ENCODE data around the gene MARVELD1.
"Not testable (repeated sequence)": the region's sequence is repeated elsewhere in the genome, so short reads cannot be mapped to it uniquely, and the experiment has no call there.

MARVELD1 gene

DNA sequence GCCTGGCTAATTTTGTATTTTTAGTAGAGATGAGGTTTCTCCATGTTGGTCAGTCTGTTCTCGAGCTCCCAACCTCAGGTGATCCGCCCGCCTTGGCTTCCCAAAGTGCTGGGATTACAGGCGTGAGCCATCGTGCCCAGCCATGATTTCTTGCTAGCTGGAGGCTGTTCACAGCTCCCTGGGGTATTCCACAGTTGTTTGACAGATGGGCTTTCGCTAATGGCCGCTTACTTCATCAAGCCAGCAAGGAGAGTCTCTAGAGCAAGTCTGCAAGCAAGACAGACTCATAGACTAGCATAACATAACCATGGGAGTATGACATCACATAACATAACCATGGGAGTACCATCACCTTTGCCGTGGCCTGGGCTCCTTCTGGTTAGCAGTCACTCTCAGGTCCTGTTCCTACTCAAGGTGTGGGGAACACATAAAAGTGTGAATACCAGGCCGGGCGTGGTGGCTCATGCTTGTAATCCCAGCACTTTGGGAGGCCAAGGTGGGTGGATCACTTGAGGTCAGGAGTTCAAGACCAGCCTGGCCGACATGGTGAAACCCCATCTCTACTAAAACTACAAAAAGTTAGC is 15.4 kb upstream of the MARVELD1 start:
- DNase-seq, result not testable (repeated sequence)

DNA sequence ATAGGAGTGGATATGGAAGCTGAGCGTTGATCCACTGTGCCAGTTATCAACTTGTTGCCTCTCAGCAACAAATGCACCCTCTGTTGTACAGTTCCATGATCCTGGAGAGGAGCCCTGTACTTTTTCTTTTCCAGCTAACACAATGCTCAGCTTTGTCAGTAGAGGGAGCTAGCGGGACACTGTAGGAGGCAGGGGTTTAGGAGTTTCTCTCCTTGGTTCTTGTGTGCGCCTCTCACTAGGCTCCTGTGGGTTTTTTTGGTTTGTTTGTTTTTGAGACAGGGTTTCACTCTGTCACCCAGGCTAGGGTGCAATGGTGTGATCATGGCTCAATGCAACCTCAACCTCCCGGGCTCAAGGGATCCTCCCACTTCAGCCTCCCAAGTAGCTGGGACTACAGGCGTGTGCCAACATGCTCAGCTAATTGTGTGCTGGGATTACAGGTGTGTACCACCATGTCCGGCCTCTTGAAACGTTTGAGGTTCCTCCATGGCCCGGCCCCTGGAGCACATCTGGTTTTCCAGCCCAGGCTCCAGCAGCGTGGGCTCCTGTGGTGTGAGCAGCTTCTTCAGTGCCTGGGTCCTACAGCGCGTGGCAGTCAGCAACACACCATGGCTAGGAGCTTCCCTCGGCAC is 12.0 kb upstream of the MARVELD1 start:
- peak; percentile 37 for DNase-seq

DNA sequence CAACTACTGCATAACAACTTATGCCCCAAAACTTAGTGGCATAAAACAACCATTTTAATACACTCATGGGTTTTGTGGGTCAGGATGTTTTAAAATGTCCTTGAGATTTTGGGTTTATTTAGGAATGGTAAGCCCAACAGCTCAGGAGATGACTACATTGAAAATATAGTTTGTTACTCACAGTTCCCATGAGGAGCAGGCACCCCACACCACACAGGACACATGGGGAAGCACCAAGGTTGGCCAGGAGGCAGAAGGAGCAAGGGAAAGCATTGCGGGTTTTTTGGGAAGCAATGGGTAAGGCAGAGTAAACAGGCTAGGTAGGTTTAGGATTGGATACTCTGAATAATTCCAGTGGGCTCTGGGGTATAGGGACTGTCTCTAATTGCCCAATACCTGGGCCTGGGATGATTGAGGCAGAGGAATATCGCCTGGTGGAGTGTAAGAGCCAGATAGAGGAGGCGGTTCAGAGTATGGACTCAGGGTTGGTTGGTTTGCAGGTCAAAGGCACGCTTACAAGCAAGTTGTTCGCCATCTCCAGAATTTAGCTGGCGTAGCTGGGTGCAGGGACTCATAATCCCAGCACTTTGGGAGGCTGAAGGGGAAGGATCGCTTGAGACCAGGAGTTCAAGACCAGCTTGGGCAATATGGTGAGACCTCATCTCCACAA is 10.0 kb upstream of the MARVELD1 start:
- DNase-seq, result no peak

DNA sequence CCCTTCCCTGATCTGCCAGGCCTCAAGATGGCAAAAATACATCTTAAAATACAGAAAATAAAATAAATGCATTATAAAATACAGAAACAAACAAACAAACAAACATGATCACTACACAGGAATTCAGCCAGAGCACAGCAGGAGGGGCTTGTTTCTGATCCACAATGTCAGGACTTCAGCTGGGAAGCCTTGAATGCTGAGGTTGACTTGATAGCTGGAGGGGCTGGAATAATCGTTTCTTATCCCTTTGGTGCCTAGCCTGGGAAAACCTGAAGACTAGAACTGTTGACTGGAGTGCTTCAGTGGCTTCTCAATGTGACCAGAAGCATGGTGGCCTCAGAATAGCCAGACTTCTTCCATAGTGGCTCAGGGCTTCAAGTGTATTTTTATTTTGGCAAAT is 9.2 kb upstream of the MARVELD1 start:
- no peak for DNase-seq

DNA sequence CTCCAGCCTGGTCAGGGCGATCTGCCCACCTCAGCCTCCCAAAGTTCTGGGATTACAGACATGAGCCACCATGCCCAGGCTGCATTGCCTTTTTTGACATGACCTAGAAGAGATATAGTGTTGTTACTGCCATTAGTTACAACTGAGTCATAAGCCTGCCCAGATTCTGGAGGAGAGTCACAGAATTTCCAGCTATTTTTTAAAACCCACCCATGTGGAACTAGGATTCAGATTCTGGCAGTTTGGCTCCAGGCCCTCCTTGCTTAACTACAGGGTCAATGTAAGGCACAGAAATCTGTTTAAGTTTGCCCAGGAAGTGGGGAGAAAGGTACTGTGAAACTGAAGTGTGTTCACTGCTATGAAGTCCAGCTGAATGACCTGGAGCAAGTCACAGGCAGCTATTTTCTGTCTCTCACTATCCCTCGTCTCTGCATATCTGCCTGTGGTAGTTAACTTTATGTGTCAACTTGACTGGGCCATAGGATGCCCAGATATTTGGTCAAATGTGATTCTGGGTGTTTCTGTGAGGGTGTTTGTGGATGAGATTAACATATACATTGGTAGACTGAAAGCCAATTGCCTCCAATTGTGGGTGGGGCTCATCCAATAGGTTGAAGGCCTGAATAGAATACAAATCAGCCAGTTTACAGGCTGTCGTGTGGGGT is 8.4 kb upstream of the MARVELD1 start:
- DNase-seq, result no peak

DNA sequence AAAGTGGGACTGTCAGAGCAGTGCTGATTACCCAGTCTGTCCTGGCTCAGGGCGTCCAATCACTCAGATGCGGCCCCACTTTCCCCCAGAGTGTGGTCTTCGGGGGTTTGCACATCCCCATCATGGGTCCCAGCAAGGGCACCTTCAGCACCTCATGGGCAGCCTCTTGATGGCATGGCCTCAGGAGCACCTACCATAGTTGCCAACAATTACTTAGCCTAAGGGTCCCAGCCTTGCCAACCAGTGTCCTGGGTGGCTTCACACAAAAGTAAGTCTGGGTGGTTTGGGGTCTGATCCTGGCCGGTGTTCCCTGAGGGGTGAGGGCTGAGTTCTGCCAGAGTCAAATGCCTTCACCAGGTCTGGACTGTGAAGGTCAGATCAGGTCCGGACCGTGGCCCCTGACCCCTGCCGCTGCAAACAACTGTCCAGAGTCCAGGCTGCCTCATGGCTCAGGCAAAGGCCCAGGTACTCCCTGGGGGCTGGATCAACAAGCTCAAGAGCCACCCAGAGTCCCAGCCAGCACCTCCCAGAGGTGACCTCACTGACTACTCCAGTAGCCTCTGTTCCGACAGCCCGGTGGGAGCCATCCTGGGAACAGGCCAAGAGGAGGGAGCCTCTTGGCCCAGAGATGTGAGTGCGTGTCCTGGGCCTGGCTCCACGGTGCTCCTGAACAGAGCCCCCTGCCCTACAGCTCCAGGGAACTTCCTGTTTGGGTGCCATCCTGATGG is 6.2 kb upstream of the MARVELD1 start:
- no peak for DNase-seq

DNA sequence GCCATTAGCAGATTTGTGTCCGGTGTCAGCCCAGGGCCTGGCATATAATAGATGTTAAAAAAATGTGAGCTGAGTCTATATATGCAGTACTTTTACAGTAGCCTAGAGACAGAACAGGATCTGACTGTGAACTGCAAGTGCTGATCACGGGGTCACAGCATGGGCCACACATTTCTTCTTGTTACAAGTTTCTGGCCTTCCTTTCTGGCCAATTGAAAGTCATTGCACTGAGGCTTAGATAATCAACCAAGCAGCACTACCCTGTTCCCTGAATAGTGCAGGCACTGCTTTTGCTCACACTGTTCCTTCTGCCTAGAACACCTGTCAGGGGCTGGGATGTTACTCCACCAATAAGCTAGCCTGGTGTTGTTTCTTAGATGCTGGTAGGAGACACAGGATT is 5.4 kb upstream of the MARVELD1 start:
- DNase-seq, result no peak

DNA sequence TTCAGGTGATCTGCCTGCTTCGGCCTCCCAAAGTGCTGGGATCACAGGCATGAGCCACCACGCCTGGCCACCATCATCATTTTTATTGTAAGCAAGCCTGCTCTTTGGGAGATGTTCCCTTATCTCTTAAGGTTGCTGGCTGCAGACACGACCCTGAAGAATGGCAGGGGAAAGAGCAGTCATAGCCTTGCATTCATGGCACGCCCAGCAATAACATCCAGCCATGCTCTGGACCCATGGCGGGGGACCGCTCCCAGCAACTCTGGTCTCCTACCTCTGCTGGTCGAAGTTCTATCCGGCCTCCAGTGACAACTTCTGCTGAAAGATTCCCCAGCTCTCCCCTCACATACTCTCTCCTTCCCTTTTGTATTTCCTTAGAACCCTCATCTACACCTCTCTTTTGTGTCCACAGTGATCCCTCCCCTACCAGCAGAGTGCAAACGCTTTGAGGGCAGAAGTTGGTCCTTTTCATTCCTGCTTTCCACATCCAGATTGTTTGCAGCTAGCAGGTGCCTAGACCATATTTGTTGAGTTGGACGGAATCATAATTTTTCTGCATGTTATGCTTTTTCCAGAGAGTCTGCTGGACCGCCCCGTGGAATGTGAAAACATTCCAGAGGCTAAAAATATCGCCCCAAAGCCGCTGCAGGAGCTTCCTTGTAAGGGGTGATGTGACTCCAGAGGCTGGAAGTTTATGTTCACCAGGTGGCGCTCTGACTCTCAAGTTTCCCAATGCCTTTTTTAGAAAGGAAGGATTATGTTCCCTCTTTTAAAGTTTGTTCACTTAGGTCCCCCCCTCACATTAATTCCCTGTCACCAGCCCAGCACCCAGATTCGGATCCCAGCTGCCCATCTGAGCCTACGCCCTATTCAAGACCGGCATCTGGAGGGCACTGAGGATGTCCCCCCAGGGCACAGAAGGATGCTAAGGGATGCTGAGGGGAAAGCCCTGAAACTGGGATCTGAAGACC is 4.3 kb upstream of the MARVELD1 start:
- no peak for DNase-seq

DNA sequence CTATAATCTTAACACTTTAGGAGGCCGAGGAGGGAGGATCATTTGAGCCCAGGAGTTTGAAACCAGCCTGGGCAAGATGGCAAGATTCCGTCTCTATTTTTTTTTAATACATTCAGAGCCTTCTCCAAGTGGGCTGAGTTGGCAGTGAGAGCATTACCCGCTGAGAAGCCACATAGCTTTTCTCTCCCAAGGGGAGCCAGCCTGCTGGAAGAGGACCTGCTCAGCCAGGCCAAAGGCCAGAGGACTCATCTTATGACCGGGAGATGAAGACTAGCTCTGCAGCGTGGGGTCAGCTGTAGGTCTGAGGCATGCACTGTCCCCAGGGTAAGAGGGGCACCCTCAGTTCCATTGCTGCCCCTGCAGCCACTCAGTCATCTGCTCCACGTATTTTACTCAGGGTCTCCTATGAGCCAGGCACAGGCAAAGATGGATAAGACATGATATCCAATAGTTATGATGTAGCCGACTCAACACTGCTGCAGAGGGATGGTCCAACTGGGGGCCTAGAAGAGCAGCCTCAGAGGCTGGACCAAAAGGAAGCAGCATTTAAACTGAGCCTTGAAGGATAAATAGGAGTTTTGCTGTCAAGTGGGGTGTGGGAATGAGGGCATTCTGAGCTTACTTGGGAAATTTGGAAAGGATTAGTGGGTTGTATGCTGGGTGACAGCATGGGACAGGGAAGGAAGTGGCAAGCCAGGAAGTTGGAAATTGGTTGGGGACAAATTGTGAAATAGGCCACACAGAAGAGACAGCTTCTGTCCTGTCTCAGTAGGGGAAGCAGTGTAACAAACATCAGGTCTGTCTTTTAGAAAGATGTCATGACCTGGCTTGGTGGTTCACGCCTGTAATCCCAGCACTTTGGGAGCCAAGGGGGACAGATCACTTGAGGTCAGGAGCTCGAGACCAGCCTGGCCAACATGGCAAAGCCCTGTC is 1.6 kb upstream of the MARVELD1 start:
- no peak for DNase-seq

DNA sequence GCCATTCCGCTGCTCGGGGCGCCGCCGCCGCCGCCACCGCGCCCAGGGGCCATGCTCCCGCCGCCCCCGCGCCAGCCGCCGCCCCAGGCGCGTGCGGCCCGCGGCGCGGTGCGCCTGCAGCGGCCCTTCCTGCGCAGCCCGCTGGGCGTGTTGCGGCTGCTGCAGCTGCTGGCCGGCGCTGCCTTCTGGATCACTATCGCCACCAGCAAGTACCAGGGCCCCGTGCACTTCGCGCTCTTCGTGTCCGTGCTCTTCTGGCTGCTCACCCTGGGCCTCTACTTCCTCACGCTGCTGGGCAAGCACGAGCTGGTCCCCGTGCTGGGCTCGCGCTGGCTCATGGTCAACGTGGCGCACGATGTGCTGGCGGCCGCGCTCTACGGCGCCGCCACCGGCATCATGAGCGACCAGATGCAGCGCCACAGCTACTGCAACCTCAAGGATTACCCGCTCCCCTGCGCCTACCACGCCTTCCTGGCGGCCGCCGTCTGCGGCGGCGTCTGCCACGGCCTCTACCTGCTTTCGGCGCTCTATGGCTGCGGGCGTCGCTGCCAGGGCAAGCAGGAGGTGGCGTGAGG is 383 bp downstream of the MARVELD1 start:
- DNase-seq, result peak; percentile 43

DNA sequence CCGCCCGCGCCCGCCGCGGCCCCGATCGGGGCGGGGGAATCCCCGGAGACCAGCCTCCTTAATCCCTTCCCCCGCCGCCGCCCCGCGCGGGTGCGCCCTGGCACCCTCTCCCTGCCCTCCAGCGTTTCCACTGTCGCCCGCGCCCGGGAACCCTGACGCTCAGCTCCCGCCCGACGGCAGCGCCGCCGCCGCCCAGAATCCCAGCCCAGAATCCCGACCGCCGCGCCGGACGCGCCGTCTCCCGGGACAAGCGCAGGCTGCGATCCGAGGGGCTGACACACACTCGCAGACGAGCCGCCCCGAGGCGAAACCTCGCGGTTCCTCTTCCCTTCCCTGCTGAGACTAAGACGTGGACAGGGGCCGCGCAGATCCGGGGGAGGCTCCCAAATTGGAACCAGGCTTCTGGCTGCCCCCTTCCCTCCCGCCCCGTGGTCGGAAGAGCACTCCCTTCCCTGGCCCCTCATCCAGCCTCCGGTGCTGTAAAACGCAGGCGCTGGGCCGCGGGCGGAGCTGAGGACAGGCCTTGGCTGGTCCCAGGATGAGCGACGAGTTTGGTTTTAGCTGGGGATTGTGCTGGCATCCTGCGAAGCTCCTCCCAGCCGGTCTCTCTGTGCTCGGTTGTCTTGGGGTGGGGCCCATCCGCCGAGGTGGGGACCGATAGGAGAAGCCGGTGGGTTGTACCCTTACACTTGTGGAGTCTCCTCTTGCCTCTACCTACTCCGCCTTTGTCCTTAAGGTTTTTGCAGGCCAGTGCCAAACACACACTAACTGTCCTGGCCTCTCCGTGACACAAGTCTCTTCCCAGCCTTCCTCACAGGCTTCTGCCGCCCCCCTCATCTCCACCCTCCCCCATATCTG is 1.1 kb downstream of the MARVELD1 start:
- DNase-seq, result no peak

DNA sequence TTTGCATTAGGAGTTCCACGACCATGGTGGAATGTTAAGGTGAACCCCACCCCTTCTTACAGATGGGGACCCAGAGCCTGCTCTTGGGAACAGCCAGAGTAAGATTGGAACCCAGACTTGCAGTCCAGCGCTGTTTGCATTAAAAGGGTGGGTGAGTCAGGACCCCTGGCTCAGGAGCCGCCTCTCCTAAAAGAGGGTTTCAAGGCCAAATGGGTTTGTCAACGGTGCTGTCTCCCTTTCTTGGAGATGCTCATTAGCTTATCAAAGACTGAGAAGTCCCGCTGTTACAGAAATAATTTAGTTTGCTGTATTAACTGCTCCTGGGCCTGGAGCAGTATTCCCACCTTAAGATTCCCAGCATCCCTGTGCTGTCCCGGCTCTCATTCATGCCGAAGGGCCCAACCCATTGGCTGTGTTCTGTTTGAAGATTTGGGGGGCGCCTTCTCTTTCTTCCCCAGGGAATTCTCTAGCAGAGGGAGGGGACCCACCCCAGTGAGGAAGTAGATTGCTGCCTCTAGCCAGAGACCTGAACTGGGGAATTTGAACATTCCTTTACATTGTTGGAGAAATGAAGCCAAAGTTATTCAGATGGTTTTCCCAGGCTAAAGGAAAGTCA is 1.8 kb downstream of the MARVELD1 start:
- no peak for DNase-seq

DNA sequence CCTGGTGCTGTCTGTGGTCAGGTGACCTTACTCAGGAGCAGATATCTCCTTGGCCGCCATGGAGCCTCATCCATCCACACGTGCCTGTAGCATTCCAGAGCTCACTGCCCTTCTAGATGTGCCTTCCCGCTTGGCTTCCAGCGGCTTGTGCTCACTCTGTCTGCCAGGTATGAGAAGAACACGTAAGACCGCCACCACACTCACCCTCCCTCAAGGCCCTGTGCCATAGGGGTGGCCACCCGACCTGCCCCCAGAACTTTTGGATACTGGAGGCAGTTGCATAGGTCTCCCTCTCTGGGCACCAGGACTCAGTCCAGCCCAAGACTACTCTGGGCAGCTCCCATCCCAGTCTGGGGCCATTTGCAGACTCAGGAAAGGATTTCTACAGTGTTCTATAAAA is 4.1 kb downstream of the MARVELD1 start:
- DNase-seq, result no peak

DNA sequence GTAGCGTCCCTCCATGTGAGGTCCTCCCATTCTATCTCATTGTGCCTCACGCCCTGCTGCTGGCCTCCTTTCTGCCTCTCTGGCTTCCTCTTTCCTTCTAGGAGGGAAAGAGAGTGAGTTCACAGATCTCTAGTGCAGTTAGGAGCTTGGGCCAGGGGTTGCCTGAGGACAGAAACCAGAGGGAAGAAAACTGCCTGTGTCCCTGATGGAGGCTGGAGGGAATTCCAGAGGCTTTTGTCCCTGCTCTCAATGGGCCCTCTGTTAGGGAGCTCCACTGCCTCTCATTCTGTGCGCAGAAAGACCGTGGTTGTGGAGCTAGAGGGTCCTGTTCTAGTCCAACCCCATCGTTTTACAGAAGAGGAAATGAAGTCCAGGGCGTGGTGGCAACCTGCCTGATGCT is 4.6 kb downstream of the MARVELD1 start:
- DNase-seq, result no peak

DNA sequence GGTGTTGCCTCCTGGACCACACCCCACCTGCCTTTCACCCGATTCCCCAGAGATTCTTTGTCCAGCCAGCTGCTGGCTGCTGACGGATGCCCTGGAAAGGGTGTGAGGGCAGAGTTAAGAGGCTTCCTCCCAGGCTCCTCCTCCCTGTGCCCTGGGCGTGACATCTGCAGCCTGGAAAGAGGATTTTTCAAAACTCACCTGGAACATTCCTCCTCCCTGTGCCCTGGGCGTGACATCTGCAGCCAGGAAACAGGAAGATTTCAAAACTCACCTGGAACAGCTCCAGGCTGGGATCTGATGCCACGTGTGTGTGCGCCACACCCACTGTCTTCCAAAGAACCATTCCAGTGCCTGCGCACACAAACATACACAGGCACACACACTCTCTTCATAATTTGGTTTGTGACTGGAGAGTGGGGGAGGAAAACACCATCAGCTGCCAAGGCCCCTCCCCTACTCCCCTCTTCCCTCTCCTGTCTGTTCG is 5.2 kb downstream of the MARVELD1 start:
- peak; percentile 94 for DNase-seq

DNA sequence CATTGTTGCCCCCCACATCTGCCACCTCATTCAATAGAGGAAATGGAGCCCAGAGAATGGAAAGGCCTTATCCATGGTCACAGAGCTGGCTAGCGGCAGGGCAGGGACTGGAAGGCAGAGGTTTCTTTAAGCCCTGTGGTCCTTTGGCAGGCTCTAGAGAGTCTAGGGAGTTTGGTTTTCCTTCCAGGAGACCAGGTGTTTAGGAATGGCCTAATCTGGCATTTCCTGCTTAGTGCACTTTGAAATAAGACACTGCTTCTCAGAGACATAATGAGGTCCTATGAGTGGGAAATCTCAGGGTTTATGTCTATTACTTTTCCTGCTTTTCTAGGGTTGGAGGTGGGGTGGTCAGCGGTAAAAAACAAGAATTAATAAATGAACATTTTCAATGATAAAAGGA is 6.1 kb downstream of the MARVELD1 start:
- DNase-seq, result no peak

DNA sequence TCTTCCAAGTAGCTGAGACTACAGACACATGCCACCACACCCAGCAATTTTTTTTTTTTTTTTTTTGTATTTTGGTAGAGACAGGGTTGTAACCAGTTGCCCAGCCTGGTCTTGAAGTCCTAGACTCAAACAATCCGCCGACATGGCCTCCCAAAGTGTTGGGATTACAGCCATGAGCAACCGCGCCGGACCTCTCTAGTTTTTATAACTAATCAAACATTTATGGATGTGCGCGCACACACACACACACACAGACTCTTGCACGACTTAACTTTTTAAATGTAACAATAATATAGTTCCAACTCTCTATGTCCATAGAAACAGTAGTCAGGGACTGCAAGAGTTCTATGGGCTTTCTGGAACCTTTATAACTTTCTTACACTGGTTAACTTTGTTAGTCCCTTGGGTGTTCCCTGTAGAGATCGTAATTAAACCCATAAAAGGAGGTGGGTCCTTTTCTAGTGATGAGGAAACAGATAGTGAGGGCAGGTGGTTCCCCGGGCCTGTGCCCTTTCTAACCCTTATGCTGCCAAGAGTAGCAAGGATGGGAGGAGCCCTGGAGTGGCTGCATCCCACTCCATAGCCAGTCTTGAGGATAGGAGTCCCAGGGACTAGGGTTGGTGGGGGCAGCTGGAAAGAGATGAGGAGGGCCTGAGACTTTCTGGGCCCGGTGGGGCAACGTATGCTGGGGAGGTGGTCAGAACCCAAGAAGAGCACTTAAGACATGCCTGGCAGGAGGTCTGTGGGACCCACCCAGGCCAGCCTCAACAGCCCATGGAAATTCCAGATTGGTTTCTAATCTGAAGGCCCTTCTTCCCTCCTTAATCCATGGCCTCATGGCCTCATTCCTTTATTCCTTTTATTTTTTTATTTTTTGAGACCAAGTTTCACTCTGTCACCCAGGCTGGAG is 8.6 kb downstream of the MARVELD1 start:
- no peak for DNase-seq

DNA sequence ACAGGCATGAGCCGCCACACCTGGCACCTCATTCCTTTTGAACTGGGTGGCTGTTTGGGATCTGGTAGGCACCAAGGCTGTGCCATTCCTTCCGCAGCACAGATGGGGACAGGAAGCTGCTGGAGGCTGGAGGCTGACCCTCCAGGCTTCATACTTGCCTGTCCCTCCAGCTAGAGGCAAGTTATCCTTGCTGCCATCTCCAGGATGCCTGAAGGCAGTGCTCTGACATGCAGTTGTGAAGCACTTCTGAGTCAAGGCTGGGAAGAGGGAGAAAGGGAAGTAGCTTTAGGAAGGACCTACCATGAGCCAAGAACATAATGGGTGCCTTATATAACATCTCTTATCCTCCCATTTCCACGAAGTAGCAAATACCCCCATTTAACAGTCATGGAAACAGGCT is 9.5 kb downstream of the MARVELD1 start:
- no peak for DNase-seq
